Measurements from ENCODE around the gene KLRG1. TPM values are rescaled to one million over a fixed set of nuclear protein-coding genes. Genes with fewer than 3 reads are reported as not detected.

KLRG1 gene
- total RNA-seq, 1 experiment from 2014 or later, result 1.7 TPM

DNA sequence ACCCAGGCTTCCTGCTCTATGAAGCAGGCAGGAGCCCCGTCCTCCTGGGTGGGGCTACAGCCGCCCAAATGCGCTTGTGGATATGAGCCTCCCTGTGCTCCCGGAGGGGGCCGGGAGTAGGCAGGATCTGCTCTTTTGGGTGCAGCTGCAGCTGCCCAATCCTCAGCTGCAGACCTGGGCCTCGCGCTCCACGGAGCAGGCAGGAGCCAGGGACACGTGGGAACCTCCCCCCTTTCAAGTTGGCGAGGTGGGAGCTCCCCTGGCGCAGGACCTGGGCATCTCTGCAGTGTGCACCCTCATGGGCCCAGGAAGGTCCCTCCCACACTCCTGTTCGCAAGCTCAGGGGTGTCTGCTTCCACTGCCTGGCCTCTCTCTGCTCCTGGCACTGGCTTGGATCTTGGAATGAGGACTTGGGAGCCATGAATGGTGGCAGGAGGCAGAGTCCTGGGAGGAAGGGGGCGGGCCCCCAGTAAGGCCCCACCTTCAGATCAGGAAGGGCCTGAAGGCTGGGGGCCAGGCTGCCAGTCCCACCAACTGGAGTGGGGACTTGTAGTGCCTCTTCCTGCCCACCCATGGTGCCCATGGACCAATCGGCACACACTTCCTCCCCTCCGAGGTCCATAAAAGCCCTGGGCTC is 61.3 kb downstream of the KLRG1 start:
- ChIA-PET CTCF (interaction anchor here (0.5 to 5.9 kb wide), 37 partner anchors 8 to 506 kb away, joined by 3 to 70 read pairs (median 5); partner anchors contain the start of genes A2M and M6PR), POLR2A (interaction anchor here (1.5 to 1.9 kb wide), 3 partner anchors 101 to 394 kb away, joined by 5 to 12 read pairs (median 6); partner anchors contain the start of genes M6PR and PHC1)
- H3K27me3 Mint-ChIP-seq (ENCODE audit: insufficient read depth, unreplicated experiment), result peaks cover 46% of the 10 kb centered on the region
- H3K4me3 Mint-ChIP-seq (ENCODE audit: unreplicated experiment), result no peak overlapping the region
- intact Hi-C loops (cut with micrococcal nuclease), result no loop called here
- BruUV-seq (replicated peaks), result no TSS peak
- peaks cover 6% of the 10 kb centered on the region for H3K36me3 Mint-ChIP-seq (ENCODE audit: insufficient read depth, unreplicated experiment)
- H3K27ac Mint-ChIP-seq (ENCODE audit: low read depth, unreplicated experiment), result no peak overlapping the region
- no peak for DNase-seq (ENCODE audit: unreplicated experiment)
- H3K4me1 Mint-ChIP-seq (ENCODE audit: insufficient read depth, unreplicated experiment), result no peaks in the 10 kb centered on the region
- H3K9me3 Mint-ChIP-seq (ENCODE audit: unreplicated experiment), result peaks cover 2% of the 10 kb centered on the region
- TF ChIP-seq, protein P1, sequence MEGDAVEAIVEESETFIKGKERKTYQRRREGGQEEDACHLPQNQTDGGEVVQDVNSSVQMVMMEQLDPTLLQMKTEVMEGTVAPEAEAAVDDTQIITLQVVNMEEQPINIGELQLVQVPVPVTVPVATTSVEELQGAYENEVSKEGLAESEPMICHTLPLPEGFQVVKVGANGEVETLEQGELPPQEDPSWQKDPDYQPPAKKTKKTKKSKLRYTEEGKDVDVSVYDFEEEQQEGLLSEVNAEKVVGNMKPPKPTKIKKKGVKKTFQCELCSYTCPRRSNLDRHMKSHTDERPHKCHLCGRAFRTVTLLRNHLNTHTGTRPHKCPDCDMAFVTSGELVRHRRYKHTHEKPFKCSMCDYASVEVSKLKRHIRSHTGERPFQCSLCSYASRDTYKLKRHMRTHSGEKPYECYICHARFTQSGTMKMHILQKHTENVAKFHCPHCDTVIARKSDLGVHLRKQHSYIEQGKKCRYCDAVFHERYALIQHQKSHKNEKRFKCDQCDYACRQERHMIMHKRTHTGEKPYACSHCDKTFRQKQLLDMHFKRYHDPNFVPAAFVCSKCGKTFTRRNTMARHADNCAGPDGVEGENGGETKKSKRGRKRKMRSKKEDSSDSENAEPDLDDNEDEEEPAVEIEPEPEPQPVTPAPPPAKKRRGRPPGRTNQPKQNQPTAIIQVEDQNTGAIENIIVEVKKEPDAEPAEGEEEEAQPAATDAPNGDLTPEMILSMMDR (IDR thresholded peaks at IDR 0.05; ENCODE audit: unreplicated experiment), result no peak

DNA sequence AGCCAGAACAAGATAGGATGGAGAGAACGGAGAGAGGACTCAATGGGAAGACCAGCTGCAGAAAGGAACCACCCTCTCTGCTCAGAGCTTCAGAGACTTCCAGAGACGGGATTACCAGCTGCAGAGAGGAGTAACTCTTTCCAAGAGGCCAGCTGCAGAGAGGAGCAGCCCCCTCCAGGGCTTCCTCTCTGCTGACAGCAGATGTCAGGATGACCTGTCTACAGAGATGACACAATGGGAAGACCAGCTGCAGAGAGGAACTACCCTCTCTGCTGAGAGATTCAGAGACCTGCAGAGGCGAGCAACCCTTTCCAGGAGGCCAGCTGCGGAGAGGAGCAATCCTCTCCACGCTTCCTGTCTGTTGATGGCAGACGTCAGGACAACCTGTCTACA is 61.8 kb downstream of the KLRG1 start:
- BruUV-seq (replicated peaks), result no TSS peak
- H3K4me3 Mint-ChIP-seq (ENCODE audit: unreplicated experiment), result no peak overlapping the region
- TF ChIP-seq, protein P1 (IDR thresholded peaks at IDR 0.05; ENCODE audit: unreplicated experiment), result no peak
- DNase-seq (ENCODE audit: unreplicated experiment), result no peak
- POLR2A ChIA-PET, result no interaction called here
- intact Hi-C loops (cut with micrococcal nuclease), result no loop called here
- no peaks in the 10 kb centered on the region for H3K9me3 Mint-ChIP-seq (ENCODE audit: unreplicated experiment)
- CTCF ChIA-PET, result interaction anchor here (0.7 to 5.9 kb wide), 10 partner anchors 10 to 507 kb away, joined by 3 to 70 read pairs (median 12); no protein-coding TSS in a partner anchor
- no peak overlapping the region for H3K27ac Mint-ChIP-seq (ENCODE audit: low read depth, unreplicated experiment)
- peaks cover 46% of the 10 kb centered on the region for H3K27me3 Mint-ChIP-seq (ENCODE audit: insufficient read depth, unreplicated experiment)
- H3K4me1 Mint-ChIP-seq (ENCODE audit: insufficient read depth, unreplicated experiment), result no peaks in the 10 kb centered on the region
- peaks cover 4% of the 10 kb centered on the region for H3K36me3 Mint-ChIP-seq (ENCODE audit: insufficient read depth, unreplicated experiment)

DNA sequence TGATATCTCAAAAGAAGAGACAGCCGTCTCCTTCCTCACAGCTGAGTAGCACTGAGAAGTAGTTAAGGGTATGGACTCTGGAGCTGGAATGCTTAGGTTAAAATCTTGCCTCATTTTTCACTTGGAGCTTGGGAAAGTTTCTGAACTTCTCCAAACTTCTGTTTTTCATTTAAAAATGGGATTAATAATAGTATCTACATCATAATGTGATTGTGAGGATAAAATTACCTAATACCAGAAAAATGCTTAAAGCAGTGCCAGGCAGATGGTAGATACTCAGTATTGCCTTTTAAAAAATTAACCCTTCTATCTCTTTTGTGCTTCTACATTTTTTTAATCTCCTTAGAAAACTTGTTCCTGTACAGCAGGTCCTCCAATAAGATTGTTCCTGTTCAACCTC is 63.3 kb downstream of the KLRG1 start:
- no peak for DNase-seq (ENCODE audit: unreplicated experiment)
- no peaks in the 10 kb centered on the region for H3K36me3 Mint-ChIP-seq (ENCODE audit: insufficient read depth, unreplicated experiment)
- peaks cover 46% of the 10 kb centered on the region for H3K27me3 Mint-ChIP-seq (ENCODE audit: insufficient read depth, unreplicated experiment)
- no peaks in the 10 kb centered on the region for H3K4me1 Mint-ChIP-seq (ENCODE audit: insufficient read depth, unreplicated experiment)
- ChIA-PET CTCF (interaction anchor here (0.7 to 2.6 kb wide), 3 partner anchors 11 to 284 kb away, joined by 3 to 15 read pairs (median 3); no protein-coding TSS in a partner anchor), POLR2A (no interaction called here)
- BruUV-seq (replicated peaks), result no TSS peak
- intact Hi-C loops (cut with micrococcal nuclease), result no loop called here
- no peak overlapping the region for H3K27ac Mint-ChIP-seq (ENCODE audit: low read depth, unreplicated experiment)
- no peaks in the 10 kb centered on the region for H3K9me3 Mint-ChIP-seq (ENCODE audit: unreplicated experiment)
- no peak overlapping the region for H3K4me3 Mint-ChIP-seq (ENCODE audit: unreplicated experiment)
- TF ChIP-seq, protein P1 (IDR thresholded peaks at IDR 0.05; ENCODE audit: unreplicated experiment), result no peak

Other genes with a start within 250 kb of the KLRG1 start
- not detected in 2 replicates for gene A2ML1, start 166.9 kb upstream of the KLRG1 start, total RNA-seq (2022)
- gene PHC1, start 75.0 kb upstream of the KLRG1 start, total RNA-seq (2022), result 23.0 TPM in 2 replicates
- gene M6PR, start 39.9 kb upstream of the KLRG1 start, total RNA-seq (2022), result 130 and 159 TPM in 2 replicates
- gene A2M, start 126.4 kb downstream of the KLRG1 start, total RNA-seq (2022), result not detected in 2 replicates
- not detected in 2 replicates for gene PZP, start 218.8 kb downstream of the KLRG1 start, total RNA-seq (2022)

Data from MCF 10A (cell line).